ENCODE results near the gene ALOX15.

Gene ALOX15

DNA sequence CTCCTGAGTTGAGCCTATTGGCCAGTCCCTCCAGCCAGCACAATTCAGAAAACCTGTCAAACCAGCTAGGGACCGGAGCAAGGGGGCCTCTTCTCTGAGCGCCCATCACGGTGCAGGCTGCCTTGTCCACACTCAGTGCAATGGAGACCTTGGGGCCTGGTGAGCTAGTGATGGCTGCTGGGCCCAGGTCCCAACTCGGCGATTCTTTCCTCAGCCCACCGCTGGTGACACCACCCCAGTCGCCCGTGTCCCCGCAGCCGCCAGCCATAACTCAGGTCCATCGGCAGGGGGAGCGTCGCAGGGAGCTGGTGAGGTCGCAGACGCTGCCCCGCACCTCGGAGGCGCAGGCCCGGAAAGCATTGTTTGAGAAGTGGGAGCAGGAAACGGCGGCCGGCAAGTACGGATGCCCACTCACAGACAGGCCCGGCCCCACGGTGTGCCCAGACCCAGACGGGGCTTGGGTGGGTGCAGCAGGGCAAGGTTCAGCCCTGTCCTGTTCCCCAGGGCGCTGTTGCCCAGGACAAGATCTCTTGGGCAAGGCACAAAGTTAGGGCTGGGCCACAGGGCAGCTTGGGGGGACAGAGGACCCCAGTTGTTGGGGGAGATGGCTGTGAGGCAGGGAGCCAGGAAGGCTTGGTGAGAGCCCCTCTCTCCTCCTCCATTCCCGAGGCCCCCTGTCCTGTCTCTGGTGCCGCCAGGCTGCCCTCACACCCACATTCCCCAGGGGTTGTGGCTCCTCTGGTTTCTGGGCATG lies 46.4 kb downstream of the ALOX15 start:
- H3K4me3 ChIP-seq (ENCODE audit: low read depth, low read length) = no peak overlapping the region
- DNase-seq (ENCODE audit: low read depth) = no peak
- TF ChIP-seq, protein P1, sequence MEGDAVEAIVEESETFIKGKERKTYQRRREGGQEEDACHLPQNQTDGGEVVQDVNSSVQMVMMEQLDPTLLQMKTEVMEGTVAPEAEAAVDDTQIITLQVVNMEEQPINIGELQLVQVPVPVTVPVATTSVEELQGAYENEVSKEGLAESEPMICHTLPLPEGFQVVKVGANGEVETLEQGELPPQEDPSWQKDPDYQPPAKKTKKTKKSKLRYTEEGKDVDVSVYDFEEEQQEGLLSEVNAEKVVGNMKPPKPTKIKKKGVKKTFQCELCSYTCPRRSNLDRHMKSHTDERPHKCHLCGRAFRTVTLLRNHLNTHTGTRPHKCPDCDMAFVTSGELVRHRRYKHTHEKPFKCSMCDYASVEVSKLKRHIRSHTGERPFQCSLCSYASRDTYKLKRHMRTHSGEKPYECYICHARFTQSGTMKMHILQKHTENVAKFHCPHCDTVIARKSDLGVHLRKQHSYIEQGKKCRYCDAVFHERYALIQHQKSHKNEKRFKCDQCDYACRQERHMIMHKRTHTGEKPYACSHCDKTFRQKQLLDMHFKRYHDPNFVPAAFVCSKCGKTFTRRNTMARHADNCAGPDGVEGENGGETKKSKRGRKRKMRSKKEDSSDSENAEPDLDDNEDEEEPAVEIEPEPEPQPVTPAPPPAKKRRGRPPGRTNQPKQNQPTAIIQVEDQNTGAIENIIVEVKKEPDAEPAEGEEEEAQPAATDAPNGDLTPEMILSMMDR (IDR thresholded peaks at IDR 0.05; ENCODE audit: low read depth, low read length) = no peak
- TF ChIP-seq POLR2A (IDR thresholded peaks at IDR 0.05; ENCODE audit: extremely low read depth, insufficient read length) (no peak), MYC (IDR thresholded peaks at IDR 0.05; ENCODE audit: low read depth, low read length) (no peak)
- TF ChIP-seq, protein P2, sequence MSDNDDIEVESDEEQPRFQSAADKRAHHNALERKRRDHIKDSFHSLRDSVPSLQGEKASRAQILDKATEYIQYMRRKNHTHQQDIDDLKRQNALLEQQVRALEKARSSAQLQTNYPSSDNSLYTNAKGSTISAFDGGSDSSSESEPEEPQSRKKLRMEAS (IDR thresholded peaks at IDR 0.05; ENCODE audit: low read depth, low read length) = no peak

DNA sequence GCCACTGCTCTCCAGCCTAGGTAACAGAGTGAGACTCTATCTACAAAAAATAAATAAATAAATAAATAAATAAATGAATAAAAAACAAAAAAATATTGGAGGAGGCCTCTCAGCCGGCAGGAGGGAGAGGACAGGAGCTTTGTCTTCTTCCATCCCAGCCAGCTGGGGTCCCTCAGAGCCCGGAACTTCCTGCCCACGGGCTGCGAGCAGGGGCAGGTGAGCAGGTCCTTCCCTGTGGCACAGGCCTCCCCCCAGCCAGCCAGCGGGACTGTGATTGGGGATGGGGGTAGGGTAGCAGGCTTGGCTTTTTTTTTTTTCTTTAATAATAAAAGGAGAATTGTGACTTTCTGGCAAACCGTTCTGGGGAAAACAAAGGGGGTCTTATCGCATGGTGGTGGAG lies 47.1 kb downstream of the ALOX15 start:
- no peak for DNase-seq (ENCODE audit: low read depth)
- H3K4me3 ChIP-seq (ENCODE audit: low read depth, low read length) = no peak overlapping the region
- TF ChIP-seq POLR2A (IDR thresholded peaks at IDR 0.05; ENCODE audit: extremely low read depth, insufficient read length) (no peak), MYC (IDR thresholded peaks at IDR 0.05; ENCODE audit: low read depth, low read length) (no peak)
- TF ChIP-seq, protein P1 (IDR thresholded peaks at IDR 0.05; ENCODE audit: low read depth, low read length) = no peak
- TF ChIP-seq, protein P2 (IDR thresholded peaks at IDR 0.05; ENCODE audit: low read depth, low read length) = no peak

DNA sequence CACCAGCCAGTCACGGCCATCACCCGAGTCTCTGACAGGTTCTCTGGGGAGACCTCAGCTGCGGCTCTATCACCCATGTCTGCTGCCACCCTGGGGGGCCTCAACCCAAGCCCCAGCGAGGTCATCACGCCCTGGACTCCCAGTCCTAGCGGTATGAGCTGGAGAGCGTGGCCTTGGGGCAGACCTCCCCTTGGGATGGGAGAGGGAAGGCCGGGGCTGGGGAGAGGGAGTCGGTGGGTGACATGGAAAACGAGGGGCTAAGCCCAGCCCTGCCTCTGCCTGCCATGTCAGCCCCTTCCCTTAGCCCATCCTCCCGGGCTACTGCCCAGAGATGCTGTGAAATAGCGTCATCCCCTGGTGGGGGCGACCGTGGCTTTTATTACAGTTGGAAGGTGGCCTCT lies 48.5 kb downstream of the ALOX15 start:
- TF ChIP-seq MYC (IDR thresholded peaks at IDR 0.05; ENCODE audit: low read depth, low read length) (no peak), POLR2A (IDR thresholded peaks at IDR 0.05; ENCODE audit: extremely low read depth, insufficient read length) (no peak)
- TF ChIP-seq, protein P1 (IDR thresholded peaks at IDR 0.05; ENCODE audit: low read depth, low read length) = no peak
- TF ChIP-seq, protein P2 (IDR thresholded peaks at IDR 0.05; ENCODE audit: low read depth, low read length) = no peak
- H3K4me3 ChIP-seq (ENCODE audit: low read depth, low read length) = no peak overlapping the region
- no peak for DNase-seq (ENCODE audit: low read depth)

DNA sequence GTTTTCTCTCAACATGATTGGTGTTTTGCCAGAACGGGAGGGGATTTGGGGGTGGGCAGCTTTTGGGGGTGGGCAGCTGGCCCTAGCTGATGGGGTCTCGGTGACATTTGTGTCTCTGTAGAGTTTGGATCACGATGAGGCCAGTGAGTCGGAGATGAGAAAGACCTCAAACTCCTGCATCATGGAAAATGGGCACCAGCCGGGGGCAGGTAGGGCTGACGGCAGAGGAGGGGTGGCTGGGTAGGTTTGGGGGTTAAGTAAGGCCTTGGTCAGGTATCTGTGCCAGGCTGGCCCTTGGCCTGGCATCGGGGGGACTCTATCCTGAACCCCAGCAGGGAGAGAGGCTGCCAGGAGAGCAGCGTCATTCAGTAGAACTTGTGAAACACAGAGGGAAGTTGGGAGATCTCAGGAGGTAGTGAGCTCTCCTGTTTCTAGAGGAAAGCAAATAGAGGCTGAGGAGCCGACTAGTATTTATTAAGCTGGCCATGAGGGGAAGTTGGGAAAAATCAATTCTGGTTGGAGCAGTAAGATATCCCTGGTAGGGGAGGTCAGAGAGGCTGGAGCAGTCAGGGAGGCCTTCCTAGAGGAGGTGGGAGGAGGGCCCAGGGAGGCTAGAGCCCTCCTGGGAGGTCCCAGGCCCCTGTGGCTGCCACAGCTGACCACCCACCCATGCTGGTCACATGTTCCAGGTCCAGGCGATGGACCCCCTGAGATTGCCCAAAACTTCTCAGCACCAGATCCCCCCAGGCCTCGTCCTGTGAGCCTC lies 49.1 kb downstream of the ALOX15 start:
- TF ChIP-seq, protein P1 (IDR thresholded peaks at IDR 0.05; ENCODE audit: low read depth, low read length) = no peak
- TF ChIP-seq, protein P2 (IDR thresholded peaks at IDR 0.05; ENCODE audit: low read depth, low read length) = no peak
- TF ChIP-seq POLR2A (IDR thresholded peaks at IDR 0.05; ENCODE audit: extremely low read depth, insufficient read length) (no peak), MYC (IDR thresholded peaks at IDR 0.05; ENCODE audit: low read depth, low read length) (no peak)
- no peak for DNase-seq (ENCODE audit: low read depth)
- no peak overlapping the region for H3K4me3 ChIP-seq (ENCODE audit: low read depth, low read length)

DNA sequence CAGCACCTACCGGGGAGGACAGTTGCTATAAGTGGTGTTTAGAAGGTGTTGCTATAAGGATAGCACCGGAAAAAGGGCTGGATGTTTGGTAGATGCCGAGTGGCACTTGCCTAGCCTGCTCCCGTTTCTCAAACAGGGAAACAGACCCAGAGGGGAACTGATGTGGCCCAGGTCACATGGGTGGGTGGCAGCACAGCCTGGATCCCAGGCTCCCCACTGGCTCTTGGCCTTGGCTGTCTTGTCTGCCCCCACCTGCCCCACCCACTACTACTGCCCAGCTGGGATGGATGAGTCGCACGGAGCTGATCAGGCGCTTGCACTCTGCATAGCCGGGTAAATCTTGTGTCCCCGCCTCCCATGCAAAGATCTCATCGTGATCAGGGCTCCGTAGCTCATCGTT lies 49.9 kb downstream of the ALOX15 start:
- TF ChIP-seq, protein P2 (IDR thresholded peaks at IDR 0.05; ENCODE audit: low read depth, low read length) = no peak
- TF ChIP-seq MYC (IDR thresholded peaks at IDR 0.05; ENCODE audit: low read depth, low read length) = no peak
- TF ChIP-seq, protein P1 (IDR thresholded peaks at IDR 0.05; ENCODE audit: low read depth, low read length) = no peak
- no peak for TF ChIP-seq POLR2A (IDR thresholded peaks at IDR 0.05; ENCODE audit: extremely low read depth, insufficient read length)
- H3K4me3 ChIP-seq (ENCODE audit: low read depth, low read length) = no peak overlapping the region
- DNase-seq (ENCODE audit: low read depth) = peak; percentile 14

Measured in NB4 (cell line).